H9 (cell line): ENCODE results near the gene PLLP. TPM values are rescaled to one million over a fixed set of nuclear protein-coding genes. Genes with fewer than 3 reads are reported as not detected.

Experiments used
- DNase-seq: peaks from one replicate; pipeline ENCODE4 v3.0.0-alpha.2; 2017
- H2AFZ ChIP-seq: one replicate; pipeline ENCODE4 v1.6.1; 2013; ENCODE audit warnings: mild to moderate bottlenecking, low read length, control low read depth, moderate library complexity
- H2AK5ac ChIP-seq: 2 replicates; pipeline ENCODE4 v1.6.1; 2013; ENCODE audit warnings: low read length, control low read depth, mixed read lengths; ENCODE audit not compliant: insufficient read length
- H2BK120ac ChIP-seq: one replicate; pipeline ENCODE4 v1.6.1; 2013; ENCODE audit warnings: low read depth, mild to moderate bottlenecking, low read length, control low read depth, inconsistent platforms; ENCODE audit not compliant: poor library complexity, severe bottlenecking
- H2BK12ac ChIP-seq: 2 replicates; pipeline ENCODE4 v1.6.1; 2013; ENCODE audit warnings: low read length, control low read depth, mixed read lengths, low read depth; ENCODE audit not compliant: insufficient read length
- H2BK15ac ChIP-seq: 2 replicates; pipeline ENCODE4 v1.6.1; 2013; ENCODE audit warnings: low read depth, low read length, control low read depth
- H2BK20ac ChIP-seq: one replicate; pipeline ENCODE4 v1.6.1; 2013; ENCODE audit warnings: low read depth, mild to moderate bottlenecking, low read length, control low read depth, inconsistent platforms; ENCODE audit not compliant: poor library complexity, severe bottlenecking
- H2BK5ac ChIP-seq: 2 replicates; pipeline ENCODE4 v1.6.1; 2013; ENCODE audit warnings: low read length, control low read depth, mixed read lengths; ENCODE audit not compliant: insufficient read length
- H3K14ac ChIP-seq: 2 replicates; pipeline ENCODE4 v1.6.1; 2013; ENCODE audit warnings: low read length, control low read depth; ENCODE audit not compliant: insufficient read depth
- H3K18ac ChIP-seq: 2 replicates; pipeline ENCODE4 v1.6.1; 2013; ENCODE audit warnings: low read depth, mild to moderate bottlenecking, mixed read lengths, low read length, control low read depth; ENCODE audit not compliant: insufficient read length
- H3K23ac ChIP-seq: 2 replicates; pipeline ENCODE4 v1.6.1; 2013; ENCODE audit warnings: low read length, control low read depth, mixed read lengths, low read depth; ENCODE audit not compliant: insufficient read length
- H3K23me2 ChIP-seq: 2 replicates; pipeline ENCODE4 v1.6.1; 2013; ENCODE audit warnings: low read depth, mild to moderate bottlenecking, mixed read lengths, low read length, control low read depth; ENCODE audit not compliant: insufficient read length, poor library complexity, severe bottlenecking
- H3K27ac ChIP-seq: 2 replicates; pipeline ENCODE4 v1.5.1; 2013; ENCODE audit warnings: low read length, control low read depth, mixed read lengths, low read depth; ENCODE audit not compliant: insufficient read length
- H3K27me3 ChIP-seq: 2 replicates; pipeline ENCODE4 v1.6.1; 2013; ENCODE audit warnings: low read length, control low read depth, inconsistent platforms; ENCODE audit not compliant: insufficient read depth
- H3K4ac ChIP-seq: 2 replicates; pipeline ENCODE4 v1.6.1; 2013; ENCODE audit warnings: low read depth, mild to moderate bottlenecking, control low read depth, inconsistent platforms, low read length, moderate library complexity
- H3K4me1 ChIP-seq: 2 replicates; pipeline ENCODE4 v1.6.1; 2013; ENCODE audit warnings: low read length, control low read depth, inconsistent platforms; ENCODE audit not compliant: insufficient read depth
- H3K4me2 ChIP-seq: 2 replicates; pipeline ENCODE4 v1.6.1; 2013; ENCODE audit warnings: low read length, control low read depth, mixed read lengths; ENCODE audit not compliant: insufficient read length, insufficient read depth
- H3K56ac ChIP-seq: 2 replicates; pipeline ENCODE4 v1.6.1; 2013; ENCODE audit warnings: low read depth, mild to moderate bottlenecking, mixed read lengths, low read length, control low read depth; ENCODE audit not compliant: insufficient read length
- H3K79me1 ChIP-seq: 2 replicates; pipeline ENCODE4 v1.6.1; 2013; ENCODE audit warnings: low read depth, mild to moderate bottlenecking, moderate library complexity, low read length, control low read depth, inconsistent platforms; ENCODE audit not compliant: insufficient read depth, poor library complexity, severe bottlenecking
- H3K79me2 ChIP-seq: 2 replicates; pipeline ENCODE4 v1.6.1; 2013; ENCODE audit warnings: low read length, control low read depth, inconsistent platforms; ENCODE audit not compliant: insufficient read depth
- H3K9ac ChIP-seq: 2 replicates; pipeline ENCODE4 v1.6.1; 2013; ENCODE audit warnings: low read length, control low read depth, mixed read lengths; ENCODE audit not compliant: insufficient read length; ENCODE audit errors: extremely low read depth
- H3K9me3 ChIP-seq: one replicate; pipeline ENCODE4 v1.6.1; 2013; ENCODE audit warnings: low read depth, low read length, inconsistent platforms; ENCODE audit not compliant: control insufficient read depth
- H3T11ph ChIP-seq: one replicate; pipeline ENCODE4 v1.6.1; 2013; ENCODE audit warnings: mild to moderate bottlenecking, low read length, control low read depth, inconsistent platforms
- H4K20me1 ChIP-seq: one replicate; pipeline ENCODE4 v1.6.1; 2013; ENCODE audit not compliant: control insufficient read depth, insufficient read length, insufficient read depth
- H4K5ac ChIP-seq: 2 replicates; pipeline ENCODE4 v1.6.1; 2013; ENCODE audit warnings: low read depth, mild to moderate bottlenecking, mixed read lengths, low read length, control low read depth; ENCODE audit not compliant: insufficient read length
- H4K8ac ChIP-seq: replicated peaks from 2 replicates; pipeline ENCODE4 v1.6.1; 2013; ENCODE audit warnings: low read length, control low read depth, mixed read lengths, low read depth; ENCODE audit not compliant: insufficient read length
- H4K91ac ChIP-seq: 2 replicates; pipeline ENCODE4 v1.6.1; 2013; ENCODE audit warnings: low read depth, mild to moderate bottlenecking, moderate library complexity, mixed read lengths, low read length, control low read depth; ENCODE audit not compliant: insufficient read length
- H3K27ac Mint-ChIP-seq, 3 experiments: 2 replicates in 2 of 3; 3 replicates in 1 of 3; pipeline ENCODE4 v1.8.0; 2020 to 2021; ENCODE audit warnings: mixed read lengths in 3 of 3, mild to moderate bottlenecking in 1 of 3, moderate library complexity in 1 of 3
- H3K27me3 Mint-ChIP-seq: 2 replicates; pipeline ENCODE4 v1.8.0; 2021; ENCODE audit warnings: low read depth, mild to moderate bottlenecking, moderate library complexity, mixed read lengths
- H3K36me3 Mint-ChIP-seq, 3 experiments: 2 replicates in 2 of 3; 3 replicates in 1 of 3; pipeline ENCODE4 v1.8.0; 2020 to 2021; ENCODE audit warnings: low read depth in 3 of 3, mixed read lengths in 3 of 3; ENCODE audit not compliant: insufficient read depth in 1 of 3
- H3K4me1 Mint-ChIP-seq, 2 experiments: 2 replicates each; pipeline ENCODE4 v1.8.0; 2020; ENCODE audit warnings: mixed read lengths in 2 of 2
- H3K4me3 Mint-ChIP-seq, 2 experiments: 2 replicates in 1 of 2; 3 replicates in 1 of 2; pipeline ENCODE4 v1.8.0; 2020 to 2021; ENCODE audit warnings: mild to moderate bottlenecking in 2 of 2, mixed read lengths in 2 of 2, moderate library complexity in 1 of 2
- H3K9me3 Mint-ChIP-seq, 2 experiments: 2 replicates in 1 of 2; 3 replicates in 1 of 2; pipeline ENCODE4 v1.8.0; 2020; ENCODE audit warnings: mild to moderate bottlenecking in 2 of 2, mixed read lengths in 2 of 2, moderate library complexity in 1 of 2
- CTCF ChIP-seq: fragments of 200-600 bp; sonication (generic); conservative IDR thresholded peaks from 3 replicates; pipeline ENCODE4 v1.8.0; 2021; ENCODE audit warnings: antibody characterized with exemption, mild to moderate bottlenecking
- WGBS: extraction: QIAGEN DNeasy Blood & Tissue Kit; methylation state at CpG from one replicate; pipeline ENCODE4 v1.1.7; 2013; ENCODE audit warnings: missing lambda C conversion rate, low lambda C conversion rate, mixed read lengths; ENCODE audit not compliant: insufficient read length; ENCODE audit errors: extremely low coverage; 5-methylcytosine and 5-hydroxymethylcytosine counted together
- total RNA-seq: library from RNA; stranded (reverse); gene quantifications from 2 replicates; pipeline ENCODE4 v1.2.1, GENCODE V29; 2021

The PLLP gene
- total RNA-seq, 1 experiment from 2014 or later = 1.8 TPM

- H3K4me2 ChIP-seq = no peak overlapping the region
- H2BK15ac ChIP-seq = no peak overlapping the region
- no peaks in the 10 kb centered on the region for H3K79me1 ChIP-seq
- H3K18ac ChIP-seq = no peak overlapping the region
- Mint-ChIP-seq H3K4me1 (no peaks in the 10 kb centered on the region), H3K27ac (no peak overlapping the region; a peak in 1 of 7 replicates), H3K4me3 (no peak overlapping the region), H3K9me3 (peaks cover 4 to 5% of the 10 kb centered on the region in 2 experiments; a peak in 4 of 5 replicates), H3K36me3 (0 out of 7 replicates have a peak, but pooled peaks cover 0 to 4% (median 0%) of the 10 kb centered on the region in 3 experiments), H3K27me3 (no peaks in the 10 kb centered on the region; the same call in 1 of the 2 replicates)
- H4K91ac ChIP-seq = no peak overlapping the region
- no CpG with 5 or more reads among the region's 1 CpG for WGBS
- H3K4ac ChIP-seq = no peak overlapping the region
- H3T11ph ChIP-seq = no peak overlapping the region
- no peak overlapping the region for H3K56ac ChIP-seq
- H2AK5ac ChIP-seq = no peak overlapping the region
- no peaks in the 10 kb centered on the region for H3K4me1 ChIP-seq
- H3K27ac ChIP-seq = no peak overlapping the region
- no peak overlapping the region for H3K14ac ChIP-seq
- no peak overlapping the region for H4K5ac ChIP-seq
- H2BK12ac ChIP-seq = no peak overlapping the region
- H2BK120ac ChIP-seq = no peak overlapping the region
- no peak overlapping the region for H2BK20ac ChIP-seq
- TF ChIP-seq CTCF = no peak
- no peak overlapping the region for H2BK5ac ChIP-seq
- no peak overlapping the region for H3K9ac ChIP-seq
- no peak overlapping the region for H4K8ac ChIP-seq
- no peaks in the 10 kb centered on the region for H3K9me3 ChIP-seq
- H2AFZ ChIP-seq = no peak overlapping the region
- H4K20me1 ChIP-seq = no peaks in the 10 kb centered on the region
- no peaks in the 10 kb centered on the region for H3K27me3 ChIP-seq
- no peak for DNase-seq
- no peaks in the 10 kb centered on the region for H3K79me2 ChIP-seq
- H3K23me2 ChIP-seq = no peaks in the 10 kb centered on the region
- no peak overlapping the region for H3K23ac ChIP-seq
Measured at GRCh38 chr16:57325458-57325857, 41.0 kb upstream of the PLLP start.
